Right lobe of liver (tissue), 6 donors: ENCODE measurements around the gene ARL8B. TPM values are rescaled to one million over a fixed set of nuclear protein-coding genes. Genes with fewer than 3 reads are reported as not detected.

Experiments
- ATAC-seq, 4 donors: fragments of 200-7000 bp; cut with Tn5 transposase; one replicate each; pipeline ENCODE4 v1.9.1; 2020; ENCODE audit warnings: mild to moderate bottlenecking in 4 of 4, moderate library complexity in 4 of 4
- DNase-seq, 3 donors: peaks; one replicate each; pipeline ENCODE4 v3.0.0-alpha.2; 2020
- H3K27ac ChIP-seq, 3 donors: fragments of 200-600 bp; one replicate each; pipeline ENCODE4 v1.8.0; 2022
- H3K27me3 ChIP-seq, 2 donors: fragments of 200-600 bp; one replicate each; pipeline ENCODE4 v1.8.0; 2022
- H3K36me3 ChIP-seq, 4 donors: fragments of 200-600 bp; sonication (generic) in 1 of 4; one replicate each; pipeline versions ENCODE4 v1.5.1 to v1.8.0; 2017 to 2022; ENCODE audit warnings: control low read depth in 1 of 4
- H3K4me1 ChIP-seq, 4 donors: fragments of 200-600 bp; sonication (generic) in 1 of 4; one replicate each; pipeline versions ENCODE4 v1.5.1 to v1.8.0; 2017 to 2022; ENCODE audit warnings: control low read depth in 1 of 4
- H3K4me3 ChIP-seq, 3 donors: fragments of 200-600 bp; one replicate each; pipeline ENCODE4 v1.8.0; 2022
- H3K9me3 ChIP-seq, 4 donors: fragments of 200-600 bp; sonication (generic) in 1 of 4; one replicate each; pipeline versions ENCODE4 v1.5.1 to v1.8.0; 2017 to 2022; ENCODE audit warnings: control low read depth in 1 of 4
- CTCF ChIP-seq, 4 donors: fragments of 200-600 bp in 3 of 4; fragments of 450-650 bp in 1 of 4; IDR thresholded peaks; one replicate each; pipeline versions ENCODE4 v1.5.1 to v1.8.0; 2016 to 2022; ENCODE audit warnings: antibody characterized with exemption in 4 of 4, mild to moderate bottlenecking in 2 of 4
- POLR2A ChIP-seq: fragments of 450-650 bp; IDR thresholded peaks from one replicate; pipeline ENCODE4 v1.6.1; 2017; ENCODE audit warnings: antibody characterized with exemption, mild to moderate bottlenecking
- WGBS: methylation state at CpG from one replicate; pipeline ENCODE4 v1.1.6; 2018; ENCODE audit warnings: low coverage, low lambda C conversion rate; ENCODE audit not compliant: insufficient coverage; ENCODE audit errors: missing lambda C conversion rate; 5-methylcytosine and 5-hydroxymethylcytosine counted together
- intact Hi-C, 2 donors: fragments of 100-400 bp; cut with DNase I; formaldehyde crosslinking; loops; one replicate each; pipeline versions ENCODE4 v1.11.2 to v1.14.1; 2022
- total RNA-seq, 6 experiments: library from RNA; depleted of rRNA in 2 of 6; stranded (reverse); fragments of >200 nt in 2 of 6; fragmentation: NEBNext Ultra II Directional in 3 of 6; extraction: Animal tissue kit (Norgen Biotek cat#: 25700) in 3 of 6; gene quantifications; one replicate each; pipeline versions ENCODE4 v1.1.0 to v1.2.4, GENCODE V29; 2016 to 2023
- donor health status: DM: no; HTN: yes; CAD: no.
- donor health status: DM: no; HTN: no; CAD: no.
- donor health status: DM: no; HTN: no; CAD: no.
- donor health status: DM: no; HTN: yes; CAD: no.
- donor health status: DM: no; HTN: yes; CAD: no.

The ARL8B gene
- total RNA-seq, 6 experiments from 2014 or later: 20.0 to 33.1 (median 26.7) TPM

DNA sequence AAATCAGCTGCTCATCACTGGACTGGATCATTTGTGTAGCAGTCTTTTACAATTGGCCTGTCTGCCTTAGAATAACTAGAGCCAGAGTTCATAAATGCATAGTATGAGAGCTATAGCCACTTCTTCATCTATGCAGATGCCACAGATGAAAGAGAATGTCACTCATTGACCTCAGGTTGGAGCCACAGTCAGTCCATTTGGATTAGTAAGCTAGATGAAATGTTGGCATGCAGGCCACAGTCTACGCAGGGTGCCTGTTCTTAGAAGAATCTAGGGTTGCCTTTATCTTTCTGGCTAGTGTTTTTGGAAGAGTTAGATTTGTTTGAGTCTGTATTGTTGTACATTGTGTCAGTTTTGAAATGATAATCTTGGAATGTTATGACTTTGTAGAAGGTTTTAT is 40.0 kb downstream of the ARL8B start:
- H3K36me3 ChIP-seq: no peaks in the 10 kb centered on the region
- DNase-seq (no peak), ATAC-seq (peak in 1 of 4 donors; percentile 38)
- no peak overlapping the region for H3K27ac ChIP-seq
- no peaks in the 10 kb centered on the region for H3K9me3 ChIP-seq
- H3K27me3 ChIP-seq: no peaks in the 10 kb centered on the region
- WGBS: 82% methylated on average over 1 of the region's 1 CpG
- H3K4me3 ChIP-seq: no peak overlapping the region
- intact Hi-C loops: no loop called here
- H3K4me1 ChIP-seq: peaks cover 0 to 5% (median 0%) of the 10 kb centered on the region in 4 donors
- TF ChIP-seq CTCF (IDR thresholded peaks at IDR 0.05): no peak
- no peak for TF ChIP-seq POLR2A

DNA sequence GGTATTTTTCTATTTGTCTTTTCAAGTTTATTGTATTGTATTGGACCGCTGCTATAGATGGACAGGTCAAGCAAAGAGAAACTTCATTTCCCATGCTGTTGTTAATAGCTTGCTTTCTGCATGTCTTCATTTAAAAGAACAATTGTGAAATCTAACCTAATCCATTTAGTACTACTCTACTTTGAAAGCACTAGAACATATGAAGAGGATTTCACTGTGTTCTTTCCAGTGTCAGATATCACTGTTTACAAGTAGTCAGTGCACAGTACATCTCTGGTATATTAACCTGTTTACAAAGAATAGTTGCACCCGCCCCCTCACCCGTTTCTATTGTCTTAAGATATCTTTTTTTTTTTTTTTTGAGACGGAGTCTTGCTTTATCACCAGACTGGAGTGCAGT is 43.6 kb downstream of the ARL8B start:
- WGBS: 77% methylated on average over 4 of the region's 4 CpGs
- peak; percentile 32 to 52 (median 46) for ATAC-seq
- TF ChIP-seq CTCF (IDR thresholded peaks at IDR 0.05) (no peak), POLR2A (no peak)
- no peaks in the 10 kb centered on the region for H3K36me3 ChIP-seq
- no peak overlapping the region for H3K27ac ChIP-seq
- no peak for DNase-seq
- no peaks in the 10 kb centered on the region for H3K27me3 ChIP-seq
- no peaks in the 10 kb centered on the region for H3K9me3 ChIP-seq
- H3K4me3 ChIP-seq: no peak overlapping the region
- H3K4me1 ChIP-seq: peaks cover 0 to 5% (median 0%) of the 10 kb centered on the region in 4 donors
- intact Hi-C loops: no loop called here

DNA sequence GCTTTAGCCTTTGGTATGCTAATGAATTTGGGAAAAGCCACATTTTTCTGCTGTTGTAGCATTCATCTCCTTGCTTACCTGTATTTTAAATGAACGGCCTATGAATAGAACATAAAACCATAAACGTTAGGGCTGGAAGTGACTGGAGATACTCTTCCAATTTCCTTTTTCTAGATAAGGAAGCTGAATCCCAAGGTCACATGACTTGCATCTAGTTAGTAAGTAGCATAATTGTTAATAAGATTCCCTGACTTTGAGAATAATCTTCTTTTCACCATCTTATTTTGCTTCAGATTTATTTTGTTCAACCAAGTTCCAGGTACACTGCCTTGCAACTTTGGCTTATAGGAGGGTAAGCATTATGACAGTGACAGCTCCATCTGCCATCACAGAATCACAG is 44.8 kb downstream of the ARL8B start:
- TF ChIP-seq CTCF (IDR thresholded peaks at IDR 0.05): no peak
- no peak for TF ChIP-seq POLR2A
- ATAC-seq (no peak), DNase-seq (no peak)
- WGBS: 61% methylated on average over 2 of the region's 2 CpGs
- Histone ChIP-seq H3K27me3 (no peaks in the 10 kb centered on the region), H3K9me3 (no peaks in the 10 kb centered on the region), H3K4me3 (no peak overlapping the region), H3K27ac (no peak overlapping the region), H3K4me1 (peaks cover 0 to 4% (median 0%) of the 10 kb centered on the region in 4 donors), H3K36me3 (peaks cover 0 to 6% (median under 1%) of the 10 kb centered on the region in 4 donors)
- intact Hi-C loops: no loop called here

DNA sequence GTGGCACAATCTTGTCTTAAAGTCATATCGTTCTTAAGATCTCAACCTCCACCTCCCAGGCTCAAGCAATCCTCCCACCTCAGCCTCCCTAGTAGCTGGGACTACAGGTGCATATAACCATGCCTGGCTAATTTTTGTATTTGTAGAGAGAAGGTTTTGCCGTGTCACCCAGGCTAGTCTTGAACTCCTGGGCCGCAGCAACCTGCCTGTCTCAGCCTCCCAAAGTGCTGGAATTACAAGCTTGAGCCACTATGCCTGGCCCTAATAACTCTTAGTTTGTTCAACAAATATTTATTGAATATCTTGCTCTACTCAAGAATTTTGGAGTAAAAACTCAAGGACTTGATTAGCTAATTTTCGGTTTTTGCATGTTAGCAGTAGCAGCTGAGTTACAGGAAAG is 46.0 kb downstream of the ARL8B start:
- no peak overlapping the region for H3K27ac ChIP-seq
- no peaks in the 10 kb centered on the region for H3K9me3 ChIP-seq
- H3K27me3 ChIP-seq: no peaks in the 10 kb centered on the region
- ATAC-seq: no peak
- peaks cover 0 to 9% (median 0%) of the 10 kb centered on the region in 4 donors for H3K4me1 ChIP-seq
- TF ChIP-seq POLR2A (no peak), CTCF (IDR thresholded peaks at IDR 0.05) (no peak)
- H3K36me3 ChIP-seq: peaks cover 0 to 9% (median 4%) of the 10 kb centered on the region in 4 donors
- intact Hi-C loops: no loop called here
- H3K4me3 ChIP-seq: no peak overlapping the region
- WGBS: 83% methylated on average over 2 of the region's 4 CpGs
- no peak for DNase-seq

DNA sequence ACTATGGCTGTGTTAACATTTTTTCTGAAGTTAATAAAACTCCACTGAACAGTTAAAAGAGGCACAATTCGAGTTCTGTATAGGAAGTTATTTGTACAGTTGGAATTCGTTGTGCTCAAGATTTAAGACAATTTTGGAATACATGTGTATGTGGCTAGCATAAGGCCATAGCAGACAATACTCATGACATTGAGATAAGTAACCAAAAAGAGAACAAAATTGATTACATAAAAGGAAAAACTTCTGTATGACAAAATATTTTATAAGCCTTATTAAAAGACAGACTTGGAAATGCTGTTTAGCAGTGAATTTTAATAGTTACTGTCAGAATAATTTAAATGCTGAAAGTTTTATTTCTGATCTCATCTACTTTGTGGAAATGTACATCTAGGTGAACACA is 47.7 kb downstream of the ARL8B start:
- whole genome bisulfite sequencing: 37% methylated on average over 2 of the region's 2 CpGs
- intact Hi-C loops: no loop called here
- H3K4me3 ChIP-seq: no peak overlapping the region
- TF ChIP-seq CTCF (IDR thresholded peaks at IDR 0.05) (no peak), POLR2A (no peak)
- no peaks in the 10 kb centered on the region for H3K9me3 ChIP-seq
- H3K36me3 ChIP-seq: peaks cover 0 to 19% (median 5%) of the 10 kb centered on the region in 4 donors
- ATAC-seq (no peak), DNase-seq (no peak)
- no peaks in the 10 kb centered on the region for H3K27me3 ChIP-seq
- peaks cover 0 to 9% (median 0%) of the 10 kb centered on the region in 4 donors for H3K4me1 ChIP-seq
- no peak overlapping the region for H3K27ac ChIP-seq
